ENCODE results near the gene CHRNA10. TPM values are rescaled to one million over a fixed set of nuclear protein-coding genes. Genes with fewer than 3 reads are reported as not detected.
"Not testable (repeated sequence)": the region's sequence is repeated elsewhere in the genome, so short reads cannot be mapped to it uniquely, and the experiment has no call there.

Gene CHRNA10
- total RNA-seq, 3 donors from 2014 or later, result 0.48 to 0.88 (median 0.66) TPM

DNA sequence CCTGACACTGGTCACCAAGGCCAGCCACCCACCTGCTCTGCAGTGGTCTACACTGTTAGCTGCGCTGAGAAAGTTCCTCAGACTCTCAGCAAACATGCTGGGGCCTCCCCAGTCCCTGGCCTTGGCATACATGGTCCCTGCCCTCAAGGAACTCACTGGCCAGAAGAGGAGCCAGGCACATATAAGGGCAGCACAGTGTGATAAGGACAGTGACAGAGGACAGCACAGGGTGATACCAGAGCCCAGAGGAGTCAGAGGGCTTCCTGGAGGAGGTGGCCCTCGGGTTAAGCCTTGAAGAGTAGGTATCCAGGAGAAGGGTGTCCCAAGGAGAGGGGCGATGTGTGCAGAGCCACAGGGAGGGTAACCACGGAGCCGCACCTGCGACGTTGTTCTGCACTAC, 25.6 kb downstream of the CHRNA10 start:
- no peak overlapping the region for H3K4me3 ChIP-seq
- no peaks in the 10 kb centered on the region for H3K27me3 ChIP-seq
- no peak overlapping the region for H3K27ac ChIP-seq
- no peak for DNase-seq (ENCODE audit: low spot score in 2 of 2)
- H3K9me3 ChIP-seq, result no peaks in the 10 kb centered on the region
- TF ChIP-seq, protein P1, sequence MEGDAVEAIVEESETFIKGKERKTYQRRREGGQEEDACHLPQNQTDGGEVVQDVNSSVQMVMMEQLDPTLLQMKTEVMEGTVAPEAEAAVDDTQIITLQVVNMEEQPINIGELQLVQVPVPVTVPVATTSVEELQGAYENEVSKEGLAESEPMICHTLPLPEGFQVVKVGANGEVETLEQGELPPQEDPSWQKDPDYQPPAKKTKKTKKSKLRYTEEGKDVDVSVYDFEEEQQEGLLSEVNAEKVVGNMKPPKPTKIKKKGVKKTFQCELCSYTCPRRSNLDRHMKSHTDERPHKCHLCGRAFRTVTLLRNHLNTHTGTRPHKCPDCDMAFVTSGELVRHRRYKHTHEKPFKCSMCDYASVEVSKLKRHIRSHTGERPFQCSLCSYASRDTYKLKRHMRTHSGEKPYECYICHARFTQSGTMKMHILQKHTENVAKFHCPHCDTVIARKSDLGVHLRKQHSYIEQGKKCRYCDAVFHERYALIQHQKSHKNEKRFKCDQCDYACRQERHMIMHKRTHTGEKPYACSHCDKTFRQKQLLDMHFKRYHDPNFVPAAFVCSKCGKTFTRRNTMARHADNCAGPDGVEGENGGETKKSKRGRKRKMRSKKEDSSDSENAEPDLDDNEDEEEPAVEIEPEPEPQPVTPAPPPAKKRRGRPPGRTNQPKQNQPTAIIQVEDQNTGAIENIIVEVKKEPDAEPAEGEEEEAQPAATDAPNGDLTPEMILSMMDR (IDR thresholded peaks at IDR 0.05), result no peak
- no peak for TF ChIP-seq POLR2A (IDR thresholded peaks at IDR 0.05)
- no peak for TF ChIP-seq POLR2AphosphoS5 (IDR thresholded peaks at IDR 0.05)
- H3K4me1 ChIP-seq, result no peaks in the 10 kb centered on the region
- no peaks in the 10 kb centered on the region for H3K36me3 ChIP-seq
- intact Hi-C loops (cut with DNase I; ENCODE audit: low total_unique reads), result no loop called here

DNA sequence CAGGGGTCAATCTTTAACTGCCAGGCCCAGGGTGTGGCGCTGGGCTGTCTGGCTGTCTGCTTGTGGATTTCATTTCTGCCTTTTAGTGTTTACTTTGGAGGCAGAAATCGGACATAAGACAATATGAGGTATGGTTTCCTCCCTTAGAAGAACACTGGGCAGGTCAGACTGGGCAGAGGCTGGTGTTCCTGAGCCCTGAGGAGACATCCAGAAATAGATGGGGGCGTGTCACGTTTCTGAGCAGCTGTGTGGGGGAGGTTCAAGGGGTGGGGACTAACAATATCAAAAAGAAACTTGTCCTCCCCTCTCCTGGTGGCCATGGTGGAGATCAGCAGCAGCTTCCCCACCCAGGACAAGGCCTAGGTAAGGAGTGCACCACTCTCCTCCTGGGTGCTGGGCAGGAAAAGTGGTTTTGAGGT, 26.4 kb downstream of the CHRNA10 start, which contains the start of gene ART1:
Gene ART1, plus strand, starts transcription at position 312 of the 419 bp plus-strand sequence. CDS start 14,086 bp downstream, outside the sequence.
- Histone ChIP-seq H3K4me1 (no peaks in the 10 kb centered on the region), H3K9me3 (no peaks in the 10 kb centered on the region), H3K36me3 (no peaks in the 10 kb centered on the region), H3K27ac (no peak within 1 kb of the TSS), H3K27me3 (no peaks in the 10 kb centered on the region), H3K4me3 (no peak within 1 kb of the TSS)
- TF ChIP-seq, protein P1 (IDR thresholded peaks at IDR 0.05), result no peak
- TF ChIP-seq POLR2AphosphoS5 (IDR thresholded peaks at IDR 0.05) (no peak), POLR2A (IDR thresholded peaks at IDR 0.05) (no peak)
- intact Hi-C loops (cut with DNase I; ENCODE audit: low total_unique reads), result no loop called here
- no peak for DNase-seq (ENCODE audit: low spot score in 2 of 2)

DNA sequence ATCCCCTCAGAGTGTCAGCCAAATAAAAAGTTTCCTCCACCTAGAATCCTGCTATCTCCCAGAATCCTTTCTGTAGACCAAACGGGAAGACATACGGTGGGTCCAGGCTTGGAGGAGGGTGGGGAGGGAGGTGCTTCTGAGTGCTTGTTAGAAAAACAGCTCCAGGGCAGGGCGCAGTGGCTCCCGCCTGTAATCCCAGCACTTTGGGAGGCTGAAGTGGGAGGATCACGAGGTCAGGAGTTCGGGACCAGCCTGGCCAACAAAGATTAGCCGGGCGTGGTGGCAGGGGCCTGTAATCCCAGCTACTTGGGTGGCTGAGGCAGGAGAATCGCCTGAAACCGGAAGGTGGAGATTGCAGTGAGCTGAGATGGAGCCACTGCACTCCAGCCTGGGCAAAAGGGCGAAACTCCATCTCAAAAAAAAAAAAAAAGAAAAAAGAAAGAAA, 28.1 kb downstream of the CHRNA10 start:
- intact Hi-C loops (cut with DNase I; ENCODE audit: low total_unique reads); H3K9me3 ChIP-seq; H3K36me3 ChIP-seq; H3K27me3 ChIP-seq; H3K4me1 ChIP-seq; DNase-seq (ENCODE audit: low spot score in 2 of 2): not testable (repeated sequence)
- peak overlapping the region; percentile 72 to 86 for H3K27ac ChIP-seq
- peak overlapping the region in 2 of 3 donors; percentile 63 to 80 for H3K4me3 ChIP-seq

DNA sequence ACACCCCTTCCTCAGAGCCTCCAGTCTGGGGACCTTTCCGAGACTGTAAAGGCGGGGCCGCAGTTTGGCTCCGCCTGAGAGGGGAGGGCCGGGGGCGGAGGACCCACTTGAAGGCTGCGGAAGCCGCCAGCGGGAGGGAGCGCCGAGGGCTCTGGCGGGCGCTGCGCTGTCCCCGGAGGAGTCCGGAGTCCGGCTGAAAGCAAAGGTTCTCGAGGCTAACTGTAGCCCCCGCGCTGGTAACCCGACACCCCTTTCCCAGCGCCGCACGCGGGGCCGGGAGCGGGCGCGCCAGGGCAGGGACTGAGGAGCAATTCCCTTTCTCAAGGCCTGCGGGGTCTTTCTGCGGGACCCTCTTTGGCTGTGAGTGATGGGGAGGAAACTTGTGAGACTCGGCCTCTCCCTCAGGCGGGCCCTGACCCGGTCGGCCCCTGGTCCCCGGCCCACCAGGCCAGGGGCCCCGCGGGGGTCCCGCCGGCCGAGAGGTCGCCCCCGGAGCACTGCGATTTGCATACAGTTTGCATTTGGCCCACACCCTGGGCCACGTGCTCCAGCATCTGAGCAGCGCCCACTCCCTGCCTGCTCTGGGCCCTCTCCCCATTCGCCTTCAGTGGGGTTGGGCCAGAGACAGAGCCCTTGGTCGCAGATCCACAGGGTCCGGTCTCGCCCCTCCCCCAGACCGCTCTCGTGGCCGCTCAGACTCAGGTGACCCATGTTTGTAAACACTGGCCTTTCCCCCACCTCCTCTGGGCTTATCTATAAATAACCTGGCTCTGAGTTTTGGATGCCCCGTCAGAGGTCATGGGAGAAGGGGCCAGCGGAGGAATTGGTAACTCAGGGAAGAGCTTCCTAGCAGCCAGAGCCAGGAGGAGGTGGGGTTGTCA, 28.9 kb downstream of the CHRNA10 start:
- Histone ChIP-seq H3K27ac (peak overlapping the region; percentile 72 to 86), H3K9me3 (no peaks in the 10 kb centered on the region), H3K4me1 (no peaks in the 10 kb centered on the region), H3K4me3 (peak overlapping the region; percentile 55 to 80 (median 63)), H3K27me3 (no peaks in the 10 kb centered on the region), H3K36me3 (no peaks in the 10 kb centered on the region)
- no peak for TF ChIP-seq POLR2A (IDR thresholded peaks at IDR 0.05)
- no peak for TF ChIP-seq POLR2AphosphoS5 (IDR thresholded peaks at IDR 0.05)
- TF ChIP-seq, protein P1 (IDR thresholded peaks at IDR 0.05), result no peak
- peak; percentile 61 to 63 for DNase-seq (ENCODE audit: low spot score in 2 of 2)
- intact Hi-C loops (cut with DNase I; ENCODE audit: low total_unique reads), result no loop called here

DNA sequence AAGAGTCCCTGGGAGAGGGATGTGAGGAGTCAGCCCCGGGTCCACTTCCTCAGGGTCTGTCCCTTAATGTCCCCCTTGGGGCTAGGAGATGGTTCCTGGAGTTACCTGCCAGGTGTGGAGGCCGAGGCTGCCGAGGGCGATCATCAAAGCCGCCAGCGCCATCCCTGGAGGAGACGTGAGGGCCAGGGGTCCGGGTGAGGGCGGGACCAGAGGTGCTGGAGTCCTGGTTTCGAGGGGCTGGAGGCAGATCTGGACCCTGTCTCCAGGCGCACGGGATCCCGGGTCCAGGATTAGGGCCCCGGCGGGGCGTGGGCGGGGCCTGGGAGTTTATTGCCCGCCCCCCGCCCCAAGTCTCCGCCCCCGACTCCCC, 29.5 kb downstream of the CHRNA10 start, which contains the start of gene ART5:
Gene ART5, minus strand, starts transcription at position 292 of the 370 bp plus-strand sequence. Its CDS starts 130 bp downstream, at position 162.
- no peak for DNase-seq (ENCODE audit: low spot score in 2 of 2)
- no peak for TF ChIP-seq POLR2A (IDR thresholded peaks at IDR 0.05)
- TF ChIP-seq, protein P1 (IDR thresholded peaks at IDR 0.05), result no peak
- H3K27me3 ChIP-seq, result no peaks in the 10 kb centered on the region
- H3K9me3 ChIP-seq, result no peaks in the 10 kb centered on the region
- H3K36me3 ChIP-seq, result no peaks in the 10 kb centered on the region
- peak within 1 kb of the TSS; percentile 55 to 80 (median 63) for H3K4me3 ChIP-seq
- H3K27ac ChIP-seq, result peak within 1 kb of the TSS; percentile 72 to 86
- H3K4me1 ChIP-seq, result no peaks in the 10 kb centered on the region
- intact Hi-C loops (cut with DNase I; ENCODE audit: low total_unique reads), result no loop called here

All from breast epithelium (tissue), 4 donors.